GM15510 (cell line): ENCODE data around the gene UGT1A4.

Experiments
- POLR2A ChIP-seq: IDR thresholded peaks from 3 replicates; pipeline ENCODE4 v1.6.1; 2011; ENCODE audit warnings: borderline replicate concordance; ENCODE audit not compliant: insufficient read length; ENCODE audit errors: extremely low read depth

The UGT1A4 gene

DNA sequence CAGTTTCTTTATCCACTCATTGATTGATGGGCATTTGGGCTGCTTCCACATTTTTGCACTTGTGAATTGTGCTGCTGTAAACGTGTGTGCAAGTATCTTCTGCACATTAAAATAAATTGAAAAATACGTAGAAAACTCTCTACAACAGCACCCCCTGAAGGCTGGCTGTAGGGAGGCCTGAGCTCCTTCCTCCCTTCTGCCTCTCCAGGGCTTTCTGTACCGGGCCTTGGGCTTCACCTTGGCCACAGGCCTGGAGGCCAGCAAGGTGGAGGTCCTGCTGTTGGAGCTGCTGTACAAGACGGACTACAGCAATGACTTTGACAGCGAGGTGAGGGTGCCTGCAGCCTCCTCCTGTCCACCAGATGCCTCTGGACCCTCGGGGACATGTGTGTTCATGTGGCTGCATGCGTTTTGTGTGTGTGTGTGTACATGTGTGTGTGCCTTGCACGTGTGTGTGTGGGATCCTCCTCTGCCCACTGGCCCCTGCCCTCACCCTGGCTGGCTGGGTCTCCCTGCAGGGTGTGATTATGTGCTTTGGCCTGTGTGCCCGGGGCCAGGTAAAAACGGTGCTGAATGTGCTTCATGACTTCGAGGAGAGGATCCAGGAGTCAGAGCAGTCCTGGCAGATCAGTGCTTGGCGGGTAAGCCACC lies 88.8 kb downstream of the UGT1A4 start:
- no peak for TF ChIP-seq POLR2A

DNA sequence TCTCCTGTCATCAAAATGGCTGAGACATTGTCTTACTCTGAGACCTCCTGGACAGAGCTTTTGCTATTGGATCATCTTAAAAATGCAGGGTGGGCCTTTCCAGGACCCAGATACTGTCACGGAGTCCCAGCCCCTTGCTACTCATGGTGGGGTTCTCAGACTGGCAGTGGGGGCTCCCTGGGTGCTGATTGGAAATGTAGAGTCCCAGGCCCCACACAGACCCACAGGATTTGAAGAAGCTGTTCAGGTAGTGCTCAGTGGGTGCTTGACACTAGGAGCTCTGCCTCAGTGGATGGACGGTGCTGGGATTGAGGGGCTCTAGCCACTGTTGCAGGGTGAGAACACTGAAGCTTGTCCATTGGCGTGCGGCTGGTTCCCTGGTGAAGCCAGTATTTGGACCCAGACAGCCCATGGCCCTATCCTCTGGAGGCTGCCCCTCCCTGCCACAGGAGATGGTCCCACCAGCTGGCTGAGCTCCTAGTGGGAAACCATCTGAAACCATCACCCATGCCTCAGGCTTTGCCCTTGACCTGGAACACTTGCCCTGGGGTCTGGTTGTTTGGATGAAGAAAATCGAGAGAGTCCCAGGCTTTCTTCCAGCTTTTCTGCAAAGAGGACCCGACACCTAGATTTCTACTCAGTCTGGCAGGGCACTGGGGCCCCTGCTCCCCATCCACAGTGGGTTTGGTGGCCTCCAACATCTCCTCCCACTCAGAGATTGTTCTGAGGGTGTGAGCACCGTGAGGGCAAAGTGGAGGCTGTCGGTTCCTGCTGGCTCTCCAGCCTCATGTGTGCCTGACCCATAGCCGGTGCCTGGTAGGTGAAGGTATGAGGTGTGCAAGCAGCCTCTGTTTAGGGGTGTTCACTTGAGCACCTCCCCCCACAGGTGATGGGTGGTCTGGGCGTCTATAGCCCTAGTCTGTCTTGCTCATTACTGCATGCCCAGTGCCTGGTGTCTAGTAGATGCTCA lies 89.7 kb downstream of the UGT1A4 start:
- no peak for TF ChIP-seq POLR2A

DNA sequence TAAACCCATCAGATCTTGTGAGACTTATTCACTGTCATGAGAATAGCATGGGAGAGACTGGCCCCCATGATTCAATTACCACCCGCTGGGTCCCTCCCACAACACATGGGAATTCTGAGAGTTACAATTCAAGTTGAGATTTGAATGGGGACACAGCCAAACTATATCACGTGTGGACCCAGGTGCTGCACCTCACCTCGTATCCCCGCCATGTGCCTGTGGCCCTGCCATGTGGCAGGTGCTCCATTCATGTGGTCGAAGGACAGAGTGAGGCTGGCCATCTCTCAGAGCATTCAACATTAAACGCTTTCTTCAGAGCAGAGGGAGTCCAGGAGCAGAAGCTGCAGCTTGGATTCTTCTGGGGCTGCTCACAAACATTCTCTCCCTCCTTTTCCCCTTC lies 91.8 kb downstream of the UGT1A4 start:
- no peak for TF ChIP-seq POLR2A

DNA sequence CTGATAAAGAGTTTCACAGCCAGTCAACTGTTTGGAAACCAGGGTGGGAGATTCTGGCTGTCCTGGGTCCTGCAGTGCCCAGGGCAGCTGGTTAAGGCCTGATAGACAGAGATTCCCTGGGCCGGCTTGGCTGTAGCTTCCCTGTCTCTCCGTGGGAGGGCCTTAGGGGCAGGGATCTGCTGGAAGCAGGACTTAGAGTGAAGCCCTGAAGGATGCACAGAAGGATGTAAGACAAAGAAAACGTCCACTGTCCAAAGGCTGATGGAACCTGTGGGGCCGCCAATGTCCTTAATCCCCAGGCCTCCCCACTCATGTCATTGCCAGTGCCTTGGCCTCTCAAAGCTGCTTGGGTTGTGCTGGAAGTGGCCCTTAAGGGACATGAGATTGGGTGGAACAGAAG lies 92.6 kb downstream of the UGT1A4 start:
- TF ChIP-seq POLR2A, result no peak

DNA sequence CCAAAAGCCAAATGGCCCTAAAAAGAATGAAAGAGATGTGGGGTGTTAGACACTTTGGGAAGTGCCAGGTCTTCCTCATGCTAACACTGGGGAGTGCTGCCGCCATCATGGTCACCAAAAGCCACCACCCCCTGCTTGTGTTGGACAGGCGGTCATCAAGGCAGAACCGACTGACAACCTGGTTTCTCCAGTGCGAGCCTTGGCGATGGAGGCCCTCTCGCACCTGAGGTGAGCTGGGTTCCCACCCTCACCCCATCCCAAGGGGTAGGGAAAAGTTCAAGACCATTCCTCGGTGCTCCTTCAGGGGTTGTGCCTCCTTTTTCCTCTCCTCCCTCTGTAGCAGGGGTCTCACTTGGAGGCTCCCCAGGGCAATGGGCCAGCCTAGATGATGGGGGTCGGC lies 93.2 kb downstream of the UGT1A4 start:
- no peak for TF ChIP-seq POLR2A

DNA sequence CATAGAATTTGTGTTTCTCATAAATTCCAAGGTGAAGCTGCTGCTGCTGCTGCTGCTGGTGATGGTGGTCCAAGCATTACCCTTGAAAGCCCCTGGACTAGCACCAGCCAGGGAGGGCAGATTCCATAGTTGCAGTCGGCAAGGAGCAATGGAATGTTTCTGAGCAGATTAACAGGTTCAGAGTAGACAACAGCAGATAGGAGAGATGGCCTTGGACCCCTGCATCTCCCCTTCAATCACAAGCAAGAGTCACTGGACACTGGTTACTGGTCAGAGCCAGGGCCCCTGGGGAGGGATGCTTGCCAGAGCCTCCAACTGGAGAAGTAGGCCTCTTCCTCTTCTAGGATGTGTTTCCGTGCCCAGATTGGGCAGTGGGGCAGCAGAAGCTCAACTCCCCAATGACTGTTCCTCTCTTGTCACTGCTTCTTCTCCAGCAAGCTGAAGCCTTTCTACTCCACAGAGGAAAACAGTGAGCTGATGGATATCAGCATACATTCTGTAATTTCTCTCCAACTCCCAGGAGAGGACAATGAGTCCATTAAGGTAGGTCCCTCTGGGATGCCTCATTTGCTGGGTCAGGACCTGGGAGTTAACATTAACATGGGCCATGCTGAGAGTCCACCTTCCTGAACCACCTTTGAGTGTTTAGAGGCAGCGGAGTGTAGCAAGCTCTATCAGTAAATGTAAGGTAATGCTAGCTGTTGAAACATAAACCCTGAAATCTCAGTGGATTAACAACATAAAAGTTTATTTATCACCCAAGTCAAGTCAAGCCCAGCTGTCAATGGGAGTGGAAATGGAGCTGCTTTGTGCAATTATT lies 94.9 kb downstream of the UGT1A4 start:
- TF ChIP-seq POLR2A, result no peak

DNA sequence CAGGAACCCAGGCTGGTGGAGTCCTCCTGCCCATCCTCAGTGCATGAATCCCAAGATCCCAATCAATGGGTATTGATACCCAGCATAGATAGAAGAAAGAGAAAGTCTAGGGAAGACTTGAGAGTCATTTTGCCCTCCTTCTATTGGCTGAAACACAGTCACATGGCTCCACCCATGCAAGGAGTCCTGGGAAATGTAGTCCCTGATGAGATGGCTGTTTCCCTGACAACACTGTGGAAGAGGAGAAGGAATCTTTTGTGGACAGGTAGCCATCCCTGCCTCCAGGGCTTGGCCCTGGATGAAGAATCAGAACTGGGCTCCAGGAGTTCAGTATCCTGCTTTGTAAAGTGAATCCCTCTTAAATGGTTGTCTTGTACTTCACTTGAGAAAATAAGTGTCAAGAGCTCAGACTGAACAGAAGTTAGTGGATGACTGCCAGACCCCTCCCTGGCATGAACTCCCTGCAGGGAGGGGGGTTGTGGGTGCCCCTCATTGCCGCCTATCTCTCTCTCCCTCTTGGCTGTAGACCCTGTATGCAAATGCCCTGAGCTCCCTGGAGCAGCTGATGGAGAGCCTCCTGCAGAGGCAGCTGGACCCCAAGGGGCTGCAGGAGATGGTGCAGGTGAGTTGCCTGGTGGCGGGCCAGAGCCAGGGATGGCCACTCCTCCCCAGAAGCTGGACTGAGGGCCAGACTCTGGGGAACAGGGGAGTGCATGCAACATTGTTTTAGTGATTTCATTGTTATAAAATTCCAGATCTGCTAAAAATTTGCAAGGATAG lies 95.7 kb downstream of the UGT1A4 start:
- TF ChIP-seq POLR2A, result no peak

DNA sequence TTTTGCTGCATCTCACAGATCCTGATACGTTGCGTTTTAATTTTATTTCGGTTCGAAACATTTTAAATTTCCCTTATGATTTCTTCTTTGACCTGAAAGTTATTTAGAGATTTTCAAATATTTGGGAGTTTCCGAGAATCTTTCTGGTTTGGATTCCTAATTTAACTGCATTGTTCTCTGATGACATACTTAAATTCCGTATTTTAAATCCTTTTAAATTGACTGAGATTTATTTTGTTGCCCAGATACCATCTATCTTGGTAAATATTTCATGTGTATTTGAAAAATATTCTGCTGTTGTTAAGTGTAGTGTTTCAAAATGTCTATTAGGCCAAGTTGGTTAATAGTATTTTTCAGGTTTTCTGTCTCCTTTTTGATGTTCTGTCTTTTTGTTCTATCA lies 97.3 kb downstream of the UGT1A4 start:
- no peak for TF ChIP-seq POLR2A

DNA sequence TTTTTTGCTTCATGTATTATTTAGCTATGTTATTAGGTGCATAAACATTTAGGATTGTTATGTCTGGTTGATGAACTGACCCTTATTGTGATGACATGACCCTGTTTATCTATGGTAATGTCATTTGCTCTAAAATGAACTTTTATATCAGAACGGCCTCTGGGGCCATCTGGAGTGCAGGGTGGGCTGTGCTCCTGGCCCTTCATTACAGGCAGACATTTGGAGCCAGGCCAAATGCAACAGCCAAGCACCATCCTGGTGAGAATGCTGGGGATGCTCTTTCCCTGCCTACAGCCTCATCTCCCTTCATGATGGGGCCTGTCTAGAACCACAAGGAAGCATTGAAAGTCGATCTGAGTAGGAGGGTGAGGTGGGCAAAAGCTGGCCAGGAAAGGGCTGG lies 97.8 kb downstream of the UGT1A4 start:
- no peak for TF ChIP-seq POLR2A

DNA sequence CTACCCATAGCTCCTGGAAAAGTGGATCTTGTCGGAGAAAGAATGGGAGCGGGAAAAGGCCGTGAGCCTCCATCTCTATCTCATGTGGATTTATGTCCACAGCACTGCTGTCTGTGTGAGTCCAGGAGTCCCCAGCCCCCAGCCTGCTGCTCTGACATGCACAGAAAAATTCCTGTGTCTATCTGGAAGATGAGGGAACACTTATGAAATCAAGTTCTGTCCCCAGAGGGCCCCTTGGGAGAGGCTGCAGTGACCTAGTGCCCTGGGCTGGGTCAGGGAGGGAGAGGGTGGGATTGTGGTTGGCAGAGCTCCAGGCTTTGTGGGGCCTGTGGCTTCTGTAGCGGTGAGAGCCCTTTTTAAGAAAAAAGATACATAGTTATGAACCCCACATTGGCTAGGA lies 98.2 kb downstream of the UGT1A4 start:
- TF ChIP-seq POLR2A, result no peak

DNA sequence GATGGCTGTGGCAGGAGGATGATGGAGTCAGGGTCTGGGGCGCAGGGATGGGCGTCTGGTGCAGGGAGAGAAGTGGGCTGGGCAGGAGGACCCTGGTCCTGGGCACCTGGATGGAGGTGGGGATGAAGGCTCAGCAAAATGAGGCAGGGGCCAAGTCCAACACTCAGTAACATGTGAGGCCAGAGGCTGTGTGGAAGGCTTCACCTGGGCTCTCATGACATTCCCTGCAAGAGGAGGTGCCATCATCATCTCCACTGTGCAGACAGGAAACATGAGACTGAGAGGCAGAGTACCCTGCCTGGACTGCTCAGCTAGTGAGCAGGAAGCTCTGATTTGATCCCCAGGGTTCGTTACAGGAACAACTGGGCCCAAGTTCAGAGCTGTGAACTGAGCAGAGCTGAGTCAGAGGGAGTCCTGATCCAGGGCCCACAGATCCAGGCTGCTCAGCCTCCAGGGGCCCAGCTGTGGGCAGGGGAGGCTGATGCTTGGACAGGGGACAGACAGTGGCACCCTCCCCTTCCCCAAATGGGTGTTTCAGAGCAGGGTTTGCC lies 98.9 kb downstream of the UGT1A4 start:
- no peak for TF ChIP-seq POLR2A

DNA sequence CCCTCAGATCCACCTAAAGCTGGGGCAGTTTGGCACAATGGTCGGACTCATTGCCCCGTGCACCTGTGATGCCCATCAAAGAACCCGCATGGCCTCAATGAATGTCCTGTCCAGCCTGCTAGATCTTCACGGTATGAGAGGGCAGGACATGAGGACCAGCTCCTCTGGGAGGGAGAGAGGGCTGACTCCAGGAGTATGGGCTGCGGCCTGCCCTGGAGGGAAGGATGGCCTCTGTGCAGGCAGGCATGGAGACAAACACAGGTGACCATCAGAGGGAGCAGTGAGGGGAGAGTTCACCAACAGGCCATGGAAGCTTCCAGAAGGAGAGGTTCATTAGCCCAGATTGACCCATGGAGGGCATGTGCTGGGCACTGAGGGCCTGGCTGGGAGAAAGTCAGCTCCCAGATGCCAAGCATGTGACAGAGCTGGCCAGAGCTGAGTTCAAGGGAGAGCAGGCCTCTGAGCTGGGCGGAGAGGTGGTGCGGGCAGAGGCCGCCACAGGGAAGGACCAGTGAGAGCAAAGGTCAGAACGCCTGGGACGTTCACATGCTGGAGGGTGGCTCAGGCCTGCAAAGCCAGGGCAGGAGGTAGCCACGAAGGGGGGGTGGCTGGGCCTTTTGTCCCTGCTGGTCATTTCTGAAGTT lies 99.6 kb downstream of the UGT1A4 start:
- TF ChIP-seq POLR2A, result no peak
